WI38 (cell line): ENCODE measurements around the gene NRXN2.

Source experiments
- H3K4me3 ChIP-seq: 2 replicates; pipeline ENCODE4 v1.5.1; 2011; ENCODE audit warnings: low read depth, mild to moderate bottlenecking, control low read depth, low read length
- CTCF ChIP-seq: IDR thresholded peaks from 2 replicates; pipeline ENCODE4 v1.5.1; 2012; ENCODE audit warnings: low read depth, mild to moderate bottlenecking, control low read depth, low read length

Gene NRXN2

GRCh38 chr11:64676261-64676615 is 46.8 kb downstream of the NRXN2 start:
- no peak for TF ChIP-seq CTCF
- H3K4me3 ChIP-seq = no peak overlapping the region

DNA sequence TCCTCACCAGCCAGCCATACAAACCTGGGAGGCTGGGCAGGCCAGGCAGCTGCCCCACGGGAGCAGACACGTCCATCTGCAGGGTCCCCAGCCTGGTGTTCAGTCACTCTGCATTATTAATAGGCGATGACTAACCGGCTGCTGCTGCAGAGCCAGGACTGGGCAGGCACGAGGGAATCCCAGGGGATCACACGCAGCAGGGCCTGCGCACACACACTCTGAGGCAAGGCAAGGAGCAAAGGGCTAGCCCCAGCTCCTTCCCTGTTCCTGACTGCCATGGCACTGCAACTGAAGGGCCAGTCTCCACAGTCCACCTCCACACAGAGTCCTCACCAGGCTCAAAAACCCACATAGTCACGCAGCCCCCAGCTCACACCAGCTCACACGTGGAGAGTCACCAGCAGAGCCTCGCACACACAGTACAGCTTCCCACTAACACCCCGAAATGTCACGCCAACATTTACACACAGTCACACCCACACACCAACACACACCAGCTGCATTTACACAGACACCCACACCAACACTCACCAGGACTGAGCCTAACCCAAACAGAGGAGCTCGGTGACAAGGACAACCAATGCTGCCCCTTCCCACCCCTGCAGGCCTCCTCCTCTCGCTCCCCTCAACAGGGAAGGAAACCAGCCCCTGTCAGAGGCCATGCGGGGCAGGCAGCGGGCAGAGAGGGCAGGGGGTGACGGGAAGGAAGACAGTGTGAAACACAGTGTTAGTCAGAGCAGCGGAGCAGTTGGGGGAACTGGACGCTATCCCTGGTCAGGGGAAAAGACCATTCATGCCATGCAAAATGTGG is 47.3 kb downstream of the NRXN2 start:
- TF ChIP-seq CTCF = no peak
- no peak overlapping the region for H3K4me3 ChIP-seq

DNA sequence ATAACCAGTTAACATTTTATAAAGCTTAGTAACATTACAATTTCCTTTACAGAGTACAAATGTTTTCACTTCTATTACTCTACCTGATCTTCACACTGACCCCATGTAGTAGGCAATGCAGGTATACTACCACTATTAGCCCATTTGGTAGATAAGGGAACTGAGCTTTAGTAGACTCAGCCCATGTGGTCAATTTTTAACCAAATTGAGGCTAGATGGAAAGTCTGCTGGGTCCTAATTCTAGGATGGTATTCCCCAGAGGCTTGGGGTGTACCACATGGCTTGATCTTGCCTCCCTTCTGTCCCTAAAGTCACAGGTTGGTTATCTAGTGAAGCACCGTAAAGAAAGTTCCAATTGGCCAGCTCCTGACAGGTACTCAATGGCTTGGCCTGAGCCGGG is 48.2 kb downstream of the NRXN2 start:
- no peak for TF ChIP-seq CTCF
- no peak overlapping the region for H3K4me3 ChIP-seq

DNA sequence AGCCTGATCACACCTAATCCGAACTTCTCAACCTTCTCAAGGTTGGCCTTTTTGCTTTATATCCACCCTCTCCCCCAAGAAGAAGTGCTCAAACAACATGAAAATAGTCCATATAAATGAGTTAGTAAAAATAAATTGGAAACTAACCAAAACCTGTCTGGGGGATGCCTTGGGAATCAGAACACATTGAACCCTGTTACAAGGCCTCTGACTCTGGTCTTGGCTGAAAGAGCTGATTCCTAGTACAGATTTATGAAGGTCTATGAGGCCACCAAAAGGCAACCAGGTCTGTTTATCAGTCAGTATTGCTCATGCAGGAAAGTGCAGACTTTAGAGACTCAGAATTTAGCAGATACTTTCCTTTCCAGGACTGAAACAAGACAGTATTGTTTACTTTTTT is 49.7 kb downstream of the NRXN2 start:
- H3K4me3 ChIP-seq = no peak overlapping the region
- TF ChIP-seq CTCF = no peak

GRCh38 chr11:64672875-64673274 is 50.1 kb downstream of the NRXN2 start:
- H3K4me3 ChIP-seq = no peak overlapping the region
- TF ChIP-seq CTCF = no peak

DNA sequence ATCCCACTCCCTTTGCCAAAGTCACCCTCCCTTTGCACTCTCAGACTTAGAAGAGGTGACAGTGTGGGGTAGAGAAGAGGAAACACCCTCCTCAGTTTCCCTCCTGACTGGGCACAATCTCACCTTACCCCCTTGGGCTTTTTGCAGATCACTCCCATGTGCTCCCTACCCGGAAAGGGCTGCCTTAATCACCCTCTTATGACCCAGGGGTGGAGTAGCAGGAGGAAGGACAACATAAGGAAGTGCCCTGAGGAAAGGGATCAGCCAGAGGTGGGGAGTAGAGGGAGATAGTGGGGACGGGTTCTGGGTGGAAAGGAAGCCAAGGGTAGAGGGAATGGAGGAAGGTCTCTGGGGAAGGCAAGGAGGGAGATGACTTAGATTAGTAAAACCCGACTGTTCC is 52.0 kb downstream of the NRXN2 start:
- TF ChIP-seq CTCF = no peak
- no peak overlapping the region for H3K4me3 ChIP-seq

GRCh38 chr11:64667154-64667745 is 55.7 kb downstream of the NRXN2 start:
- H3K4me3 ChIP-seq = no peak overlapping the region
- no peak for TF ChIP-seq CTCF
